NT2/D1 (cell line): ENCODE data around the gene RPS6KA2.

Source experiments
- DNase-seq: peaks from one replicate; pipeline ENCODE4 v3.0.0-alpha.2; 2011; ENCODE audit warnings: low read depth, low spot score
- H3K27me3 ChIP-seq: 2 replicates; pipeline ENCODE4 v1.6.0; 2011; ENCODE audit warnings: mild to moderate bottlenecking; ENCODE audit not compliant: insufficient read length, insufficient read depth
- H3K36me3 ChIP-seq: 2 replicates; pipeline ENCODE4 v1.6.1; 2011; ENCODE audit warnings: mild to moderate bottlenecking, low read length, mixed read lengths; ENCODE audit not compliant: insufficient read depth, insufficient read length
- H3K4me1 ChIP-seq: 2 replicates; pipeline ENCODE4 v1.5.1; 2011; ENCODE audit not compliant: insufficient read depth, insufficient read length
- H3K4me3 ChIP-seq: 2 replicates; pipeline ENCODE4 v1.5.1; 2011; ENCODE audit warnings: low read depth; ENCODE audit not compliant: insufficient read length
- H3K9ac ChIP-seq: 2 replicates; pipeline ENCODE4 v1.6.0; 2011; ENCODE audit warnings: low read depth; ENCODE audit not compliant: insufficient read length
- H3K9me3 ChIP-seq: 2 replicates; pipeline ENCODE4 v1.5.1; 2011; ENCODE audit warnings: mild to moderate bottlenecking, low read length; ENCODE audit not compliant: insufficient read depth
- SUZ12 ChIP-seq: IDR thresholded peaks from 2 replicates; pipeline ENCODE4 v1.6.1; 2011; ENCODE audit not compliant: insufficient read length, insufficient read depth; ENCODE audit errors: extremely low read depth
- YY1 ChIP-seq: IDR thresholded peaks from 2 replicates; pipeline ENCODE4 v1.6.1; 2011; ENCODE audit not compliant: insufficient read length, insufficient read depth
- ZNF274 ChIP-seq: IDR thresholded peaks from 2 replicates; pipeline ENCODE4 v1.6.1; 2011; ENCODE audit warnings: mild to moderate bottlenecking, low read depth, low read length

Gene RPS6KA2

GRCh38 chr6:166616261-166617238 is 10.5 kb downstream of the RPS6KA2 start:
- peaks cover 6% of the 10 kb centered on the region for H3K36me3 ChIP-seq

GRCh38 chr6:166615059-166615770 is 11.8 kb downstream of the RPS6KA2 start:
- no peaks in the 10 kb centered on the region for H3K4me1 ChIP-seq
- H3K4me3 ChIP-seq, result no peak overlapping the region
- no peaks in the 10 kb centered on the region for H3K27me3 ChIP-seq
- H3K9me3 ChIP-seq, result peaks cover 7% of the 10 kb centered on the region; the same call in 1 of the 2 replicates
- H3K36me3 ChIP-seq, result peaks cover 6% of the 10 kb centered on the region
- TF ChIP-seq SUZ12 (no peak), YY1 (no peak), ZNF274 (no peak)
- no peak overlapping the region for H3K9ac ChIP-seq
- no peak for DNase-seq

More at GRCh38 chr6:166616261-166617238, 10.5 kb downstream of the RPS6KA2 start:
- Histone ChIP-seq H3K27me3 (no peaks in the 10 kb centered on the region), H3K9me3 (peaks cover 7% of the 10 kb centered on the region; the same call in 1 of the 2 replicates), H3K4me3 (no peak overlapping the region), H3K9ac (no peak overlapping the region), H3K4me1 (peaks cover 5% of the 10 kb centered on the region)
- no peak for DNase-seq
- TF ChIP-seq SUZ12 (no peak), ZNF274 (no peak), YY1 (no peak)

- no peak overlapping the region for H3K4me3 ChIP-seq
- H3K36me3 ChIP-seq, result peaks cover 6% of the 10 kb centered on the region
- H3K4me1 ChIP-seq, result no peaks in the 10 kb centered on the region
- DNase-seq, result no peak
- H3K9ac ChIP-seq, result no peak overlapping the region
- H3K9me3 ChIP-seq, result peaks cover 7% of the 10 kb centered on the region; the same call in 1 of the 2 replicates
- TF ChIP-seq SUZ12 (no peak), YY1 (no peak), ZNF274 (no peak)
- H3K27me3 ChIP-seq, result no peaks in the 10 kb centered on the region
Observed at GRCh38 chr6:166614589-166614988, 12.5 kb downstream of the RPS6KA2 start.

DNA sequence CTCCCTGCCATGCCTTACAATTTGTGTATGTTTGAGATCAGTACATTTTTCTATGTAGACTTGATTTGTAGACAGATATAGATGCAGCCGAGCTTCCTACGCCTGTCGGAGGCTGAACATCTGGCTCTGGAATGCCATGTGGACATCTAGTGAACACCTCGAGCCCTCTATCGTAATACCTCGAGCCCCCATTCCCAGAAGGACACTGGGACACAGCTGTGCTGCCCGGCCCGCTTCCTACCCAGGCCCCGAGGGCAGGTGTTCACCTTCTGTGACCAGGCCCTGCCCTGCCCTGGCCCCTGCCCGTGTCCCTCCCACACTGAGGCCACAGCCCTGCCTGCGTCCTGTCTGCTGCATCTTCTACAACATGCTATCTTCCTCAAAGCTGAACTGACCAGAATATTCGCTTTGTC is 12.9 kb downstream of the RPS6KA2 start:
- DNase-seq, result no peak
- Histone ChIP-seq H3K36me3 (peaks cover 6% of the 10 kb centered on the region), H3K27me3 (no peaks in the 10 kb centered on the region), H3K9ac (no peak overlapping the region), H3K4me3 (no peak overlapping the region), H3K9me3 (peaks cover 7% of the 10 kb centered on the region; the same call in 1 of the 2 replicates), H3K4me1 (no peaks in the 10 kb centered on the region)
- no peak for TF ChIP-seq ZNF274
- no peak for TF ChIP-seq YY1
- no peak for TF ChIP-seq SUZ12

- no peak overlapping the region for H3K4me3 ChIP-seq
- DNase-seq, result no peak
- no peak for TF ChIP-seq YY1
- no peak for TF ChIP-seq ZNF274
- TF ChIP-seq SUZ12, result no peak
- no peak overlapping the region for H3K9ac ChIP-seq
- H3K4me1 ChIP-seq, result no peaks in the 10 kb centered on the region
- peaks cover 7% of the 10 kb centered on the region; the same call in 1 of the 2 replicates for H3K9me3 ChIP-seq
- H3K36me3 ChIP-seq, result no peaks in the 10 kb centered on the region
- H3K27me3 ChIP-seq, result no peaks in the 10 kb centered on the region
Observed at GRCh38 chr6:166613027-166613426, 14.0 kb downstream of the RPS6KA2 start.

- H3K27me3 ChIP-seq, result no peaks in the 10 kb centered on the region
- H3K9ac ChIP-seq, result no peak overlapping the region
- no peak overlapping the region for H3K4me3 ChIP-seq
- H3K36me3 ChIP-seq, result no peaks in the 10 kb centered on the region
- TF ChIP-seq YY1 (no peak), ZNF274 (no peak), SUZ12 (no peak)
- peaks cover 7% of the 10 kb centered on the region; the same call in 1 of the 2 replicates for H3K9me3 ChIP-seq
- no peak for DNase-seq
- no peaks in the 10 kb centered on the region for H3K4me1 ChIP-seq
Observed at GRCh38 chr6:166612471-166612881, 14.6 kb downstream of the RPS6KA2 start.

GRCh38 chr6:166611631-166612030 is 15.4 kb downstream of the RPS6KA2 start:
- H3K4me3 ChIP-seq, result no peak overlapping the region
- no peaks in the 10 kb centered on the region for H3K36me3 ChIP-seq
- no peak overlapping the region for H3K9ac ChIP-seq
- H3K27me3 ChIP-seq, result no peaks in the 10 kb centered on the region
- H3K9me3 ChIP-seq, result peaks cover 7% of the 10 kb centered on the region; the same call in 1 of the 2 replicates
- no peak for DNase-seq
- TF ChIP-seq ZNF274 (no peak), YY1 (no peak)
- no peaks in the 10 kb centered on the region for H3K4me1 ChIP-seq
